CD4-positive, alpha-beta T cell treated with Interferon gamma for 1 hour (primary cell): ENCODE measurements around the gene LRRC4B.
A peak's percentile ranks its signal among the peaks of the same experiment; 100 is the strongest.

ENCODE experiments used
- DNase-seq: peaks from one replicate; pipeline ENCODE4 v3.0.0-alpha.2; 2020

The LRRC4B gene

GRCh38 chr19:50518091-50519005 lies 49.9 kb downstream of the LRRC4B start:
- DNase-seq = no peak

DNA sequence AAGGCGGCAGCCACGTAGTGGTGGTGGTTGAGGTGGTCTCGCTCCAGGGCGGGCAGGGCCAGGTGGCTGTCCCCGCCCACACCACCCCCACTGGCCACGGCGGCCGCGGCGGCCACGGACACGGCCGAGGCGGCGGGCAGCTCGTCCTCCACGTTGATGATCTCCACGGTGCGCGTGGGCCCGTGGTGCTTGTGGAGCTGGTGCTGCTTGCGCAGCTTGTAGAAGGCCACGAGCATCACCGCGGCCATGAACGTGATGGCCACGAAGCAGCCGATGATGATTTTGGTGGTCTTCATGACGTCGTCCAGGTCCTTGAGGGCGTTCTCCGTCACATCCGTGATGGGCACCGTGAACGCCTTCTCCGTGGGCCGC lies 50.5 kb downstream of the LRRC4B start:
- no peak for DNase-seq

GRCh38 chr19:50516964-50517703 lies 51.1 kb downstream of the LRRC4B start:
- DNase-seq = no peak

- no peak for DNase-seq
These were observed 51.8 kb downstream of the LRRC4B start for GRCh38 chr19:50516456-50516855.

DNA sequence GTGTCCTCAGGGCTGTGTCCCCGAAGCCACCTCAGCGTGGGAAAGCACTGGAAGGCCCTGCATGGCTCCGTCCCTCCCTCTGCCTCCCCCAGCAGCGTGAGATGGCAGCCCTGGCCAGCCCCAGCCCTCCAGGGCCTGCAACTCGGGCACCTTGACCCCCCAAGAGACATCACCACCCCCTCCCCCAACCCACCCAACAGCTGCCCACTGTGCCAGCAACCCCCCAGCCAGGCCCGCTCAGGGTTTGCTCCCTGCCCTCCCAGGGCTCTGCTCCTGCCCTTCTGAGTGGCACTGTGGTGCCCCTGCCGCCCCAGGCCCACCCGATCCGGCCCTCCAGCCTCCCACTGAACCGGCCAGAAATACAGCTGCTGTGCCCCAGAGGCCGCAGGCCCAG lies 53.1 kb downstream of the LRRC4B start:
- DNase-seq = no peak

- no peak for DNase-seq
These were observed 53.7 kb downstream of the LRRC4B start for GRCh38 chr19:50514346-50515167.

GRCh38 chr19:50513746-50514345 lies 54.4 kb downstream of the LRRC4B start, which contains the start of gene ASPDH:
Gene ASPDH (minus strand): TSS chr19:50513913. CDS start chr19:50513823, 90 bp downstream.
- DNase-seq = no peak

DNA sequence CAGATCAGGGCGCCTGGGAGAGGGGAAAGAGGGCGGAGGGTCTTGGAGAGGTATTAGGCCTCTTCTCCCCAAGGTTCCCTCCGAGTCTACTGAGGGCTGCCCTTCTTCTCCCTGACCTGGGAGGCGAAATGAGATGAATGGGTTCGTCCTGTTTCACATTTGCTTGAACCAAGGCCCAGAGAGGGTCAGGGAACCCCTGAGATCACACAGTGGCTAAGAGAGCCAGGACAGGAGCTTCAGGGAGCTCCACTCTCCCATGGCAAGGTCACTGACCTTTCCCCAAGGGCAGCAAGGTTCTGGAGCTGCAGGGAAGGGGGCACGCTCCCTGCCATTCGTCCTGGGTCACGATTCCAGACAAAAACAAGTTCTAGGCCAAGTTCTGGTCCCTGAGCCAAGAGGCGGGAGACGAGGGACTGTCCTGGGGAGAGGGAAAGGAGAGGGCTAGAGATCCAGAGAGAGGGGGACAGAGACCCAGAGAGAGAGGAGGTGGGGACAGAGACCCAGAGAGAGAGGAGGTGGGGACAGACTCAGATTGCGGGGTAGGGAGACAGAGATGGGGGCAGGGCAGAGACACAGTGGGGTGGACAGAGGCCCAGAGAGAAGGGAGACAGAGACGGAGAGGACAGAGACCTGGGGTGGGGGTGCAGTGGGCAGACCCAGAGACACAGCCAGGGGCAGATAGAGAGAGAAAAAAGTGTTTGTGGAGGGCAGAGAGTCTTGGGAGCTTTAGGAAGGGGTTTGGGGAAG lies 55.1 kb downstream of the LRRC4B start:
- no peak for DNase-seq

DNA sequence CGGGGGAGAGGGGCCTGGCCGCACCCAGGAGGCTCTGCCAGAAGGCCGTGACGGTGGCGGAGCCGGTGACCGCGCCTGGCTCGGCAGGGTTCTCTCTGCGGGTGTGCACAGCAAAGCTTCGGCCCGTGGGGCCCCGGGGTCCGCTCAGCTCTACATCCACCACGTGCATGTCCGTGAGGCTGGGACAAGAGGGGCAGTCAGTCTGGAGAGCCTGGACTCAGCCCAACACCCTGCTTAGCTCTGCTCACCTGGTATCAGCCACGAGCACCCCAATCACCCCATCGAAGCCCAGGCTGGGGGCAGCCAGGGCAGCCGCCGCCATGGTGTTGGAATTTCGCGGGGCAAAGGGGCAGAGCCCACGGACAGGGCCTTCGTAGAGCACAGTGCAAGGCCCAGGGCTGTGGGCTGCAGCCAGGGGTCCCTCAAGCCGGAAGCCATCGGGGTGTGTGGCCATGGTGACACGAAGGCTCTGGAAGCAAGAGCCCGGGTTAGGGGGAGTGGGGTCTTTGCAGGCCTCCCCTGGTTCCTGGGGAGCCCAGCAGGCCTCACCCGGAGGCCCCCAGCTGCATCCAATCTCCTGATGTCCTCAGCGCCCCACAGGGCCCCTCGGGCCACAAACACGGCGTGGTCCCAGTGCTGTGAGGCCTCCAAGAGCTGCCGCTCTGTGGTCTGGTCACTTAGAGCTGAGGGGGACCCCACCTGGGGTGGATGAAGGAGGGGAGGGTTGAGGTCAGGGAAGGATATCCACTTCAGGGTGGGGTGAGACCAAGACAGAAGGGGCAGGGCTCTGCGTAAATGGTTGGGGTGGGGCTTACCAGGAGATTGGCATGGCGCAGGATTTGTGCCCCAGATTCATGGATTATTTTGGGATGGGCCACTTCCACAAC lies 55.9 kb downstream of the LRRC4B start:
- DNase-seq = no peak

DNA sequence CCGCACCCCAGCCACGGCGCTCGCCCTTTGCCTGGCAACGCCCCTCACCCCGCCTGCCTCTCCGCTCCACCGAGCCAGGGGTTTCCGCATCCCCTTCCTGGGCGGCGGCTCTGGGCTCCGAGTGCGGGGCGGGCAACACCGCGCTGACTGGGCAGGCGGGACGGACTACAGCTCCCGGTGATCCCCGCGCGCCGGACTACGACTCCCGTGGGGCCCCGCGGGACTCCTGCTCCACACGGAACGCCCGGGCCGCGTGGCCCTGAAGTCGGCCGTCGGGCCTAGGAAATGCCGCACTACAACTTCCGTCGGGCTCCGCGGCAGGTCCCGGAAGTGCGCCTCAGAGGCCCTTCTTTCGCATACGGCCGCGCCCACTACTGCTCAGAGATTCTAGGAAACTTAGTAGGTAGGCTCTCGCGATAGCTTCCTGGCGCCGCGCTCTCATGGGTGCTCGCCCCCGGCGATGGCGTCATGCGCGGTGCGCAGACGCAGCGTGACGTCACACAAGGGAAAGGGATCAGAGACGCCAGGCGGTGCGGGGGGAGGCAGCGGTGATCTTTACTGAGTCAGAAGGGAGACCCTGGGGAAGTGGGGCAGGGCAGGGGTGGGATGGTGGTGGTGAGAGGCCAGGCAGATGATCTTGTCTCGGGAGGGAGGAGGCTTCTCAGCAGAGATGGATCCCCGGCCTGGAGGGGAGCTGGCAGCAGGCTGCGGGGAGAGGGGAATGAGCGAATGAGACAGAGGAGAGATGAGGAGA lies 57.0 kb downstream of the LRRC4B start, which contains the start of gene JOSD2:
Gene JOSD2 (minus strand): TSS at position 123 of the 754 bp plus-strand sequence. CDS start 760 bp downstream, outside the sequence.
- peak; percentile 99 for DNase-seq

GRCh38 chr19:50510700-50511068 lies 57.6 kb downstream of the LRRC4B start:
- no peak for DNase-seq

DNA sequence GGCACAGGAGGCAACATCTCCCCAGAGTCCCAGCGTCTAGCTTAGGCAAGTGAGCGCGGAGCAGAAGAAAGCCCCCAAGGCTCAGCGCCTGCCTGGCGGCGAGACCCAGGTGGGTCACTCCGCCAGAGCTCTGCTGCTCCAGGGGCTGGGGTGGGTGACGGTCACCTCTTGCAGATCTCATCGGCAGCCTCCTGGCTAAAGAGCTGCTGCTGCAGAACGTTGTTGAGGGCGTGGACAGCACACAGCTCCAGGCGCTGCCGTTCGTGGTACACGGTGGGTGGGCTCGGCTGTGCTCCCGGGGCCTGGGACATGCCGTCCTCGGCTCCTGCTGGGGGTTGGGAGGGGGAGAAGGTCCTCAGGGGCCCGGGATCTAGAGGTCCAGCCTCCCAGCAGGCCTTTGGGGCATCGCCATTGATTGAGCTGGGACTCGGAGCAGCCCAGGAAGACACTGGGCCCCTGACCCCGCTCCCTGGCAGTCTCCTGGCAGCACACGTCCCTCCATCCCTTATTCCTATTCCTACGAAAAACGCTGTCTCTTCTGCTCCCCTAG lies 58.0 kb downstream of the LRRC4B start:
- no peak for DNase-seq

- no peak for DNase-seq
These were observed 58.9 kb downstream of the LRRC4B start for GRCh38 chr19:50509366-50509765.

DNA sequence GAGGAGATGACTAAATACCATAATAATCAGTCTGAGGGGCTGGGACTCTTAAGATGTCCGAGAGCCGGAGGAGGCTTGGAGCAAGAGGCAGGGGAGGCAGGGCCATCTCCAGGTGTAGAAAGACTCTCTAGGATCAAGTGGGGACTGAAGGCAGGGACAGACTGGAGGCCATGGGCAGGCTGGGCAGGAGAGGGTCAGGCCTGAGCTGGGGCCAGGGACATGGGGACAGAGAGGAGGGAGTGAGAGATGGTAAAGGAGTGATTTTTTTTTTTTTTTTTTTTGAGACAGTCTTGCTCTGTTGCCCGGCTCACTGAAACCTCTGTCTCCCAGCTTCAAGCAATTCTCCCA lies 59.4 kb downstream of the LRRC4B start:
- no peak for DNase-seq

DNA sequence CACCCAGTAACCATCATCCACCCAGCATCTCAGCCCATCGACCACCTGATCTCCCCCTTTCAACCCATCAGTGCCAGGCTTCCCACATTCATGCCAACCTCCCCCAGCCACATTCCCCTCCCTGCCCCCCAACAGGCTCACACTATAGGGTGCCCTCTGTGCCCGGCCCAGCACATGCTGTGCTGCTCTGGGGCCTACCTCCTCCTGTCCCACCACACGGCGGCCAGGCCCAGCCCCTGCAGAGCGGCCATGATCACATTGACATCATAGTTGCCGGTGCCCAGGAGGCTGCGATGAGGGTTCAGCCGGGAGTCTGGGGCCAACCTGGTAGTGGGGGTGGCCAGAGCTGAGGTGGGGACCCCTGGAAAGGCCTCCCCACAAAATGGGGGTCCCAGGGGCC lies 60.9 kb downstream of the LRRC4B start:
- DNase-seq = no peak

GRCh38 chr19:50506700-50507099 lies 61.5 kb downstream of the LRRC4B start:
- DNase-seq = no peak

GRCh38 chr19:50505856-50506611 lies 62.2 kb downstream of the LRRC4B start:
- DNase-seq = no peak

DNA sequence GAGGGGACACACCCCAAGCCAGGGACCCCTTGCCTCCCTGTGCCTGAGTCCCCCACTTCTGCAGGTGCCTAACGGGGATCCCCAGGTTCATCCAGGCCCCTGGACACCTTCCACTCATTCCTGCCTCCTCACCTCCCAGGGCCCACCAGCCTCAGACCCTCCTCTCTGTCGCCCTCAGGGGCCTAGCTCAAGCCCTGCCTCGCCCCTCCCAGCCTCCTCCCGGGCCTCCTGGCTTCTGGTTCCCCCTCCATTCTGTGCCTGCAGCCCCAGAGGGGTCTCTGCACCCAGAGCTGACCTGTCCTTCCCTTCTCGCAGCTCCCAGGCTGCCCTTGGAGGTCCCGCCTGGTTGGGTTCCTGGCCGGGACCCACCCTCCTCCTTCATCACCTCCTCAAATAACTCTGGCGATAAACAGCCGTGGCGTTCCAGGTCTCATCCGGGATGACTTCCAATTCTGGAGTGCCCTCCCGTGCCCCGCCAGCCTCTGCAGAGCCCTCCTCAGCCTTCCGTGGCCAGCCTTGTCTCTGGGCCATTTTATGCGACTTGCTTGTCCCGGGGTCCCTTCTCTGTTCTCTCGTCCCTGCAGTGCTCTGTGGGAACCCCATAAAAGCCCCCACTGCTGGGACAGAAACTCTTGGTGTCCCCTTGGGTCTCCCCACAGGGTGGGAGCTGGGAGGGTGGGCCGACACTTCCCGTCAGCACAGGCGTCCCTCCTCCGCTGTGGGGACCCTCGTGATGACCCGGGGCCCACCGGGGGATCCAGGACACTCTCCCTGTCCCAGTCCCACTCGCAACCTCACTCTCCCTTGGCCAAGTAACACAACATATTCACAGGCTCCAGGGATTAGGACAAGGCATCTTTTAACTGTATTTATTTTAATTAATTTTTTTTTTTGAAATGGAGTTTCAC lies 66.4 kb downstream of the LRRC4B start:
- no peak for DNase-seq
